K562 (cell line): ENCODE measurements around the gene ZNF768. TPM values are rescaled to one million over a fixed set of nuclear protein-coding genes. Genes with fewer than 3 reads are reported as not detected.

Experiments used
- ATAC-seq: fragments of 200-7000 bp; cut with Tn5 transposase; 3 replicates; pipeline ENCODE4 v1.9.1; 2020; ENCODE audit warnings: moderate library complexity
- BruUV-seq: library from RNA; stranded (reverse); fragments of 400-500 nt; replicated peaks from 2 replicates; lab custom pipeline; 2021; lab: Mats Ljungman, UMichigan
- CTCF ChIA-PET: fragments of 300-600 bp; formaldehyde crosslinking; extraction: SDS; loops from one replicate; lab custom pipeline; 2021; ENCODE audit warnings: low intra/inter-chr PET ratio; lab: Yijun Ruan, JAX
- POLR2A ChIA-PET: fragments of 300-600, 350-650 bp; sonication (Branson Sonifier 250); formaldehyde crosslinking; extraction: SDS; loops from one replicate; lab custom pipeline; 2021; ENCODE audit warnings: antibody characterized with exemption, inconsistent platforms; lab: Yijun Ruan, JAX
- DNase-seq, 4 experiments: peaks; one replicate each; pipeline versions ENCODE4 v3.0.0 to v3.0.0-alpha.2; 2011 to 2018; ENCODE audit warnings: low spot score in 3 of 4, mixed read lengths in 3 of 4; ENCODE audit errors: extremely low read depth in 1 of 4
- FAIRE-seq: peaks from 2 replicates; lab custom pipeline; 2011; peaks lifted over from hg19 to GRCh38; lab: Jason Lieb, UNC
- H2AFZ ChIP-seq: 2 replicates; pipeline ENCODE4 v1.6.0; 2011; ENCODE audit warnings: low read depth, low read length, control low read depth, inconsistent platforms
- H3K27ac ChIP-seq: fragments of 200-600 bp; 3 replicates; pipeline ENCODE4 v1.8.0; 2011; ENCODE audit warnings: low read depth, mild to moderate bottlenecking, control low read depth, inconsistent platforms, low read length, moderate library complexity, mixed read lengths; ENCODE audit errors: extremely low read depth
- H3K27me3 ChIP-seq, 2 experiments: fragments of 300-600 bp in 1 of 2; 2 replicates in 1 of 2; 3 replicates in 1 of 2; pipeline versions ENCODE4 v1.6.0 to v1.8.0; 2011; ENCODE audit warnings: inconsistent platforms in 2 of 2, low read length in 2 of 2, mild to moderate bottlenecking in 1 of 2, mixed read lengths in 1 of 2, moderate library complexity in 1 of 2; ENCODE audit not compliant: control insufficient read depth in 2 of 2, insufficient read depth in 2 of 2
- H3K36me3 ChIP-seq: fragments of 300-600 bp; 3 replicates; pipeline ENCODE4 v1.8.0; 2011; ENCODE audit warnings: mild to moderate bottlenecking, low read length, inconsistent platforms; ENCODE audit not compliant: control insufficient read depth, insufficient read depth
- H3K4me1 ChIP-seq, 2 experiments: fragments of 200-600 bp in 1 of 2; replicated peaks in 1 of 2; 2 replicates in 1 of 2; 3 replicates in 1 of 2; pipeline versions ENCODE4 v1.5.1 to v1.8.0; 2011; ENCODE audit warnings: inconsistent platforms in 2 of 2, low read length in 2 of 2, mild to moderate bottlenecking in 1 of 2, mixed read lengths in 1 of 2, moderate library complexity in 1 of 2; ENCODE audit not compliant: control insufficient read depth in 2 of 2, insufficient read depth in 2 of 2
- H3K4me2 ChIP-seq: 2 replicates; pipeline ENCODE4 v1.6.1; 2011; ENCODE audit warnings: low read length, control low read depth, inconsistent platforms, mixed read lengths; ENCODE audit not compliant: insufficient read depth
- H3K4me3 ChIP-seq: fragments of 200-600 bp; sonication (generic), shearing (Covaris generic); 2 replicates; pipeline ENCODE4 v1.5.1; 2016; ENCODE audit warnings: control low read depth, inconsistent platforms
- H3K79me2 ChIP-seq: fragments of 200-600 bp; 3 replicates; pipeline ENCODE4 v1.8.0; 2011; ENCODE audit warnings: low read length, inconsistent platforms; ENCODE audit not compliant: control insufficient read depth, insufficient read depth
- H3K9ac ChIP-seq, 2 experiments: 2 replicates each; pipeline versions ENCODE4 v1.6.0 to v1.6.1; 2011; ENCODE audit warnings: low read depth in 2 of 2, low read length in 2 of 2, control low read depth in 1 of 2, inconsistent platforms in 1 of 2, mild to moderate bottlenecking in 1 of 2, mixed read lengths in 1 of 2; ENCODE audit not compliant: insufficient read depth in 1 of 2
- H3K9me1 ChIP-seq: one replicate; pipeline ENCODE4 v1.6.0; 2011; ENCODE audit warnings: inconsistent platforms, mild to moderate bottlenecking, low read length, moderate library complexity; ENCODE audit not compliant: control insufficient read depth, insufficient read depth
- H3K9me3 ChIP-seq: replicated peaks from 2 replicates; pipeline ENCODE4 v1.5.1; 2011; ENCODE audit warnings: low read depth, low read length, inconsistent platforms; ENCODE audit not compliant: control insufficient read depth, insufficient read depth
- H4K20me1 ChIP-seq: replicated peaks from 2 replicates; pipeline ENCODE4 v1.6.1; 2011; ENCODE audit warnings: low read length, inconsistent platforms, mixed read lengths; ENCODE audit not compliant: control insufficient read depth, insufficient read depth
- ADNP ChIP-seq: fragments of 200-800 bp; sonication (Bioruptor generic); IDR thresholded peaks from 2 replicates; pipeline ENCODE4 v1.6.1; 2016; ENCODE audit warnings: missing genetic modification characterization, missing compliant biosample characterization
- AFF4 ChIP-seq: sonication (generic); formaldehyde crosslinking; IDR thresholded peaks from 2 replicates; pipeline ENCODE4 v1.8.0; 2023; ENCODE audit warnings: mild to moderate bottlenecking, missing genetic modification reagents
- BRD9 ChIP-seq: fragments of 450-650 bp; IDR thresholded peaks from 2 replicates; pipeline ENCODE4 v1.6.1; 2018; ENCODE audit warnings: low read depth; ENCODE audit not compliant: partially characterized antibody
- CHAMP1 ChIP-seq: fragments of 450-650 bp; IDR thresholded peaks from 2 replicates; pipeline ENCODE4 v1.6.1; 2016; ENCODE audit warnings: mild to moderate bottlenecking
- FOXJ3 ChIP-seq: sonication (generic); formaldehyde crosslinking; IDR thresholded peaks from 2 replicates; pipeline ENCODE4 v1.4.0; 2020; ENCODE audit warnings: mild to moderate bottlenecking, missing genetic modification reagents
- HMG20B ChIP-seq: fragments of 250-450 bp; sonication (Bioruptor Pico); IDR thresholded peaks from 2 replicates; pipeline ENCODE4 v1.5.0; 2021; ENCODE audit warnings: mild to moderate bottlenecking
- NCOA1 ChIP-seq: fragments of 450-650 bp; IDR thresholded peaks from 2 replicates; pipeline ENCODE4 v1.6.1; 2016; ENCODE audit warnings: low read depth
- NCOA6 ChIP-seq: fragments of 450-650 bp; IDR thresholded peaks from 2 replicates; pipeline ENCODE4 v1.6.1; 2017; ENCODE audit warnings: mild to moderate bottlenecking
- NR2C1 ChIP-seq, 2 experiments: fragments of 450-650 bp; IDR thresholded peaks; 2 replicates each; pipeline ENCODE4 v1.6.1; 2017; ENCODE audit warnings: mild to moderate bottlenecking in 2 of 2, antibody characterized with exemption in 1 of 2, inconsistent platforms in 1 of 2, missing compliant biosample characterization in 1 of 2, missing genetic modification characterization in 1 of 2
- NUFIP1 ChIP-seq: fragments of 450-650 bp; IDR thresholded peaks from 2 replicates; pipeline ENCODE4 v1.6.1; 2018; ENCODE audit not compliant: partially characterized antibody
- PHF21A ChIP-seq: fragments of 450-650 bp; IDR thresholded peaks from 2 replicates; pipeline ENCODE4 v1.6.1; 2017; ENCODE audit warnings: low read depth, borderline replicate concordance
- PYGO2 ChIP-seq: fragments of 450-650 bp; IDR thresholded peaks from 2 replicates; pipeline ENCODE4 v1.6.1; 2016; ENCODE audit warnings: mild to moderate bottlenecking, missing genetic modification characterization, moderate library complexity, missing compliant biosample characterization
- U2AF2 ChIP-seq: fragments of 200-400 bp; formaldehyde crosslinking; optimal IDR thresholded peaks from 2 replicates; pipeline ENCODE3; 2017; ENCODE audit warnings: low read depth, mild to moderate bottlenecking, low read length
- ZBTB8A ChIP-seq: fragments of 450-650 bp; IDR thresholded peaks from 2 replicates; pipeline ENCODE4 v1.6.1; 2018; ENCODE audit warnings: mild to moderate bottlenecking, moderate library complexity; ENCODE audit not compliant: partially characterized antibody
- ZFP30 ChIP-seq: fragments of 250-450 bp; sonication (Bioruptor Pico); IDR thresholded peaks from 2 replicates; pipeline ENCODE4 v1.8.0; 2022; ENCODE audit warnings: moderate library complexity, mild to moderate bottlenecking, inconsistent platforms, borderline replicate concordance
- ZNF717 ChIP-seq: fragments of 250-450 bp; sonication (Bioruptor Pico); IDR thresholded peaks from 2 replicates; pipeline ENCODE4 v1.5.0; 2021
- ZSCAN29 ChIP-seq: fragments of 450-650 bp; IDR thresholded peaks from 2 replicates; pipeline ENCODE4 v1.6.1; 2017
- WGBS: fragments of 100-300 bp; shearing (Covaris generic); methylation state at CpG from one replicate; pipeline ENCODE4 v1.1.6; 2016; ENCODE audit warnings: low coverage, mixed read lengths; ENCODE audit not compliant: insufficient coverage; ENCODE audit errors: missing lambda C conversion rate; 5-methylcytosine and 5-hydroxymethylcytosine counted together
- in situ Hi-C: fragments of 300-500 bp; cut with MboI; formaldehyde crosslinking; loops from 4 replicates; pipeline ENCODE4 v1.15.0; 2018; ENCODE audit warnings: inconsistent platforms, mixed read lengths
- intact Hi-C: fragments of 100-400 bp; cut with micrococcal nuclease; formaldehyde crosslinking; loops from 2 replicates; pipeline ENCODE4 v1.14.2; 2022
- polyA plus RNA-seq, 8 experiments: library from polyadenylated mRNA; depleted of rRNA in 4 of 8; stranded (reverse) in 5 of 8; unstranded in 3 of 8; fragments of >200 nt; fragmentation: Nextera tagmentation in 2 of 8; fragmentation: Illumina TruSeq in 1 of 8; extraction: Ambion mirVana in 2 of 8; extraction: Trizol in 1 of 8; gene quantifications; 2 replicates each; pipeline versions ENCODE4 v1.2.1 to v1.2.3, GENCODE V29; 2011 to 2014; ENCODE audit warnings: inconsistent platforms in 1 of 8, missing spikeins in 1 of 8
- total RNA-seq, 7 experiments: library from RNA; depleted of rRNA in 6 of 7; stranded (reverse); fragments of >200 nt in 6 of 7; fragmentation: Illumina TruSeq in 2 of 7; extraction: Trizol in 2 of 7; gene quantifications; 2 replicates each; pipeline versions ENCODE4 v1.2.1 to v1.2.3, GENCODE V29; 2011 to 2021; ENCODE audit warnings: low replicate concordance in 1 of 7

The ZNF768 gene
- total and polyA plus RNA-seq, 9 of the 15 experiments (the other 6 are each of a cell fraction or from before 2014, with no cell fraction given) = 0.13 to 50.7 (median 26.9) TPM

GRCh38 chr16:30526823-30527634, 663 bp upstream of the ZNF768 start:
- Histone ChIP-seq H2AFZ (peak overlapping the region; percentile 88), H3K36me3 (peaks cover 17% of the 10 kb centered on the region; the same call in 2 of the 3 replicates), H3K9ac (peak overlapping the region; percentile 96 to 100), H4K20me1 (no peaks in the 10 kb centered on the region), H3K4me2 (peak overlapping the region; percentile 68), H3K4me1 (peaks cover 36 to 67% of the 10 kb centered on the region in 2 experiments; a peak in 4 of 5 replicates), H3K9me1 (peaks cover 1% of the 10 kb centered on the region), H3K4me3 (peak overlapping the region; percentile 78), H3K27ac (peak overlapping the region; percentile 97), H3K27me3 (no peaks in the 10 kb centered on the region), H3K79me2 (peaks cover 19% of the 10 kb centered on the region), H3K9me3 (no peaks in the 10 kb centered on the region)
- in situ Hi-C loops (no loop called here), intact Hi-C loops (loop anchor here (2.0 to 5.0 kb wide), 3 partner anchors 35 to 82 kb away; partner anchors contain the start of gene SEPHS2)
- DNase-seq (peak; percentile 95 to 99 (median 96)), FAIRE-seq (peak; percentile 96), ATAC-seq (peak; percentile 95)
- POLR2A ChIA-PET = interaction anchor here (0.6 to 1.7 kb wide), 13 partner anchors 9 to 82 kb away, joined by 3 to 11 read pairs (median 5); partner anchors contain the start of genes SEPHS2 and ZNF688
- CTCF ChIA-PET = interaction anchor here (0.6 kb wide), 1 partner anchor 83 kb away, joined by 3 read pairs; no protein-coding TSS in a partner anchor
- under 1% methylated on average over 37 of the region's 79 CpGs for WGBS
- BruUV-seq = no TSS peak
- peak; percentile 53 for TF ChIP-seq BRD9
- TF ChIP-seq ZBTB8A = no peak
- no peak for TF ChIP-seq NUFIP1
- peak; percentile 90 for TF ChIP-seq NCOA1
- peak; percentile 81 for TF ChIP-seq NR2C1 (IDR thresholded peaks at IDR 0.05)
- TF ChIP-seq NR2C1 (tag; IDR thresholded peaks at IDR 0.05) = peak; percentile 76
- TF ChIP-seq HMG20B (CRISPR knock-in tag) = no peak
- no peak for TF ChIP-seq PYGO2 (tag)
- no peak for TF ChIP-seq ZSCAN29
- no peak for TF ChIP-seq ZNF717 (CRISPR knock-in tag)
- no peak for TF ChIP-seq NCOA6
- TF ChIP-seq PHF21A = no peak
- TF ChIP-seq FOXJ3 (CRISPR knock-in tag) = no peak
- no peak for TF ChIP-seq CHAMP1
- TF ChIP-seq U2AF2 = no peak
- TF ChIP-seq AFF4 (CRISPR knock-in tag) = no peak; the same call in 1 of the 2 replicates
- TF ChIP-seq ZFP30 = no peak
- no peak for TF ChIP-seq ADNP
